ENCODE results near the gene ERVFRD-1.

- TF ChIP-seq CTCF (IDR thresholded peaks at IDR 0.05) (no peak), POLR2A (IDR thresholded peaks at IDR 0.05) (no peak)
These were observed 41.1 kb upstream of the ERVFRD-1 start for GRCh38 chr6:11152581-11152980.

Measured in right lobe of liver (tissue), 4 donors.